HepG2 (cell line): ENCODE measurements around the gene SMIM1. TPM values are rescaled to one million over a fixed set of nuclear protein-coding genes. Genes with fewer than 3 reads are reported as not detected.

ENCODE experiments used
- ETV5 ChIP-seq: IDR thresholded peaks from 2 replicates; pipeline ENCODE4 v1.6.1; 2018; ENCODE audit warnings: missing biosample characterization, missing genetic modification reagents, inconsistent platforms, borderline replicate concordance
- HDAC6 ChIP-seq: fragments of 200-600 bp; sonication (generic); IDR thresholded peaks from 2 replicates; pipeline ENCODE4 v1.7.0; 2017; ENCODE audit warnings: mild to moderate bottlenecking, antibody characterized with exemption, low read length, low read depth
- MED1 ChIP-seq: sonication (generic); formaldehyde crosslinking; IDR thresholded peaks from 2 replicates; pipeline ENCODE4 v1.4.0; 2020; ENCODE audit warnings: missing genetic modification reagents
- MXD4 ChIP-seq: IDR thresholded peaks from 2 replicates; pipeline ENCODE4 v1.6.1; 2016; ENCODE audit warnings: mild to moderate bottlenecking, missing biosample characterization, missing genetic modification reagents
- PATZ1 ChIP-seq: sonication (generic); formaldehyde crosslinking; IDR thresholded peaks from 2 replicates; pipeline ENCODE4 v1.4.0; 2020; ENCODE audit warnings: missing genetic modification reagents
- SALL1 ChIP-seq: sonication (generic); formaldehyde crosslinking; IDR thresholded peaks from 2 replicates; pipeline ENCODE4 v1.8.0; 2022; ENCODE audit warnings: mild to moderate bottlenecking, missing genetic modification reagents
- ZNF143 ChIP-seq: sonication (generic); formaldehyde crosslinking; IDR thresholded peaks from 2 replicates; pipeline ENCODE4 v1.4.0; 2020; ENCODE audit warnings: missing genetic modification reagents
- ZNF264 ChIP-seq: sonication (generic); formaldehyde crosslinking; IDR thresholded peaks from 2 replicates; pipeline ENCODE4 v1.4.0; 2020; ENCODE audit warnings: missing genetic modification reagents
- ZNF3 ChIP-seq: IDR thresholded peaks from 2 replicates; pipeline ENCODE4 v1.7.0; 2017; ENCODE audit warnings: inconsistent platforms
- ZNF432 ChIP-seq: sonication (generic); formaldehyde crosslinking; IDR thresholded peaks from 2 replicates; pipeline ENCODE4 v1.5.0; 2020; ENCODE audit warnings: missing genetic modification reagents, mild to moderate bottlenecking, borderline replicate concordance
- ZNF724P ChIP-seq: sonication (generic); formaldehyde crosslinking; IDR thresholded peaks from 2 replicates; pipeline ENCODE4 v1.8.0; 2022; ENCODE audit warnings: missing genetic modification reagents, borderline replicate concordance
- polyA plus RNA-seq, 8 experiments: library from polyadenylated mRNA; depleted of rRNA in 3 of 8; stranded (reverse) in 7 of 8; unstranded in 1 of 8; fragments of >200 nt; fragmentation: Illumina TruSeq in 4 of 8; extraction: Trizol in 4 of 8; gene quantifications; 2 replicates each; pipeline versions ENCODE4 v1.2.1 to v1.2.3, GENCODE V29; 2011 to 2016; ENCODE audit warnings: low read depth in 4 of 8, missing spikeins in 1 of 8, mixed read lengths in 1 of 8; ENCODE audit not compliant: insufficient read depth in 1 of 8
- total RNA-seq, 5 experiments: library from RNA; depleted of rRNA; stranded (reverse); fragments of >200 nt; fragmentation: Illumina TruSeq; extraction: Trizol; gene quantifications; 2 replicates each; pipeline ENCODE4 v1.2.3, GENCODE V29; 2016; ENCODE audit warnings: low read depth in 1 of 5
- TF ChIP-seq, protein P1 (sequence below): sonication (generic); formaldehyde crosslinking; IDR thresholded peaks from 2 replicates; pipeline ENCODE4 v1.4.0; 2020; ENCODE audit warnings: mild to moderate bottlenecking, missing genetic modification reagents
- TF ChIP-seq, protein P2 (sequence below): sonication (generic); formaldehyde crosslinking; IDR thresholded peaks from 2 replicates; pipeline ENCODE4 v1.4.0; 2020; ENCODE audit warnings: missing genetic modification reagents, mild to moderate bottlenecking, borderline replicate concordance
- TF ChIP-seq, protein P3 (sequence below): sonication (generic); formaldehyde crosslinking; IDR thresholded peaks from 2 replicates; pipeline ENCODE4 v1.4.0; 2020; ENCODE audit warnings: missing genetic modification reagents
- TF ChIP-seq, protein P4 (sequence below): sonication (generic); formaldehyde crosslinking; IDR thresholded peaks from 2 replicates; pipeline ENCODE4 v1.8.1; 2023; ENCODE audit warnings: missing genetic modification reagents, inconsistent platforms, borderline replicate concordance

The SMIM1 gene
- total and polyA plus RNA-seq, 2 of the 13 experiments (the other 11 are each of a cell fraction or from before 2014, with no cell fraction given) = 12.4 to 56.3 TPM

DNA sequence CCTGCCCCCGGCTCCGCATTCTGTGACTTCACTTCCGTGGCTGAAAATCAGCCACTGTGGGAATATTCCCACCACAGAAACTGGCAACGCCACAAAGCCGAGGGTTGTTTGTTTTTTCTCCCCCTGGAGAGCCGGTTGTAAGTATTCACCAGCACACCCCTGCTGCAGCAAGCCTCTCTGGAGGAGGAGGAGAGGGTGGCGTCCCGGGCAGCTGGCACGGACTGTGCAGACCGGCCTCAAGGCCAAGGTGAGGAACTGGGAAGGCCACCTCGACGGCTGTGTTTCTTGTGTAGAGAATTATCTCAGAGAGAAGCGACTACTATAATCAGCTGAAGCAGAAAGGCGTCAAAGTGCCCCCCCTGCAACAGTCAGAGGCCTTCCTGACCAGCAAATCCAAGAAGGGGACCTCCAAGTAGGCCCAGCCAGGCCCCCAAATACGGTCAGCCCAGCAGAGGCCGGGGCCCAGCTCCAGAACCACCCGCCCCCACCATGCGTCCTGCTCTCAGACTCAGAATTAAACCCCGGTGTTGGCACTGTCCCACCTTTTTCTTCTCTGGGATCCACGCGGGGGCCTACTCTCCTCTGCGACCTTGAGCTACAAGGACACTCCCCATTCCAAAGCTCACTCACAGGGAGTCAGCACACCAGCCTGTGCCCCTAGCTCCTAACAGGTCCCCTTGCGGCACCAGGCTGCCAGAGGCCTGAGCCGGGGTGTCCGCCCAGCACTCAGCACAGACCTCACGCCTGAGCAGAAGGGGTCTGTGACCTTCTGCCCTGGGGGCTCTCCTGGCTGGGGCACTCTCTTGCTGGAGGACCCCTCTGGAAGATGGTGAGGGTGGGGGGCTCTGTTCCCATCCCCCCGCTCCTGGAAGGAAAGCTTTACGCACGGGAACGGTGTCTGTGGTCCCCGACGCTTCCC, 1.2 kb upstream of the SMIM1 start (continued):
- TF ChIP-seq, protein P1, sequence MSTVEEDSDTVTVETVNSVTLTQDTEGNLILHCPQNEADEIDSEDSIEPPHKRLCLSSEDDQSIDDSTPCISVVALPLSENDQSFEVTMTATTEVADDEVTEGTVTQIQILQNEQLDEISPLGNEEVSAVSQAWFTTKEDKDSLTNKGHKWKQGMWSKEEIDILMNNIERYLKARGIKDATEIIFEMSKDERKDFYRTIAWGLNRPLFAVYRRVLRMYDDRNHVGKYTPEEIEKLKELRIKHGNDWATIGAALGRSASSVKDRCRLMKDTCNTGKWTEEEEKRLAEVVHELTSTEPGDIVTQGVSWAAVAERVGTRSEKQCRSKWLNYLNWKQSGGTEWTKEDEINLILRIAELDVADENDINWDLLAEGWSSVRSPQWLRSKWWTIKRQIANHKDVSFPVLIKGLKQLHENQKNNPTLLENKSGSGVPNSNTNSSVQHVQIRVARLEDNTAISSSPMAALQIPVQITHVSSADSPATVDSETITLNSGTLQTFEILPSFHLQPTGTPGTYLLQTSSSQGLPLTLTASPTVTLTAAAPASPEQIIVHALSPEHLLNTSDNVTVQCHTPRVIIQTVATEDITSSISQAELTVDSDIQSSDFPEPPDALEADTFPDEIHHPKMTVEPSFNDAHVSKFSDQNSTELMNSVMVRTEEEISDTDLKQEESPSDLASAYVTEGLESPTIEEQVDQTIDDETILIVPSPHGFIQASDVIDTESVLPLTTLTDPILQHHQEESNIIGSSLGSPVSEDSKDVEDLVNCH (CRISPR knock-in tag) = no peak
- TF ChIP-seq HDAC6 = no peak
- TF ChIP-seq ZNF264 (CRISPR knock-in tag) = no peak
- TF ChIP-seq ZNF3 (CRISPR knock-in tag) = no peak
- TF ChIP-seq, protein P2, sequence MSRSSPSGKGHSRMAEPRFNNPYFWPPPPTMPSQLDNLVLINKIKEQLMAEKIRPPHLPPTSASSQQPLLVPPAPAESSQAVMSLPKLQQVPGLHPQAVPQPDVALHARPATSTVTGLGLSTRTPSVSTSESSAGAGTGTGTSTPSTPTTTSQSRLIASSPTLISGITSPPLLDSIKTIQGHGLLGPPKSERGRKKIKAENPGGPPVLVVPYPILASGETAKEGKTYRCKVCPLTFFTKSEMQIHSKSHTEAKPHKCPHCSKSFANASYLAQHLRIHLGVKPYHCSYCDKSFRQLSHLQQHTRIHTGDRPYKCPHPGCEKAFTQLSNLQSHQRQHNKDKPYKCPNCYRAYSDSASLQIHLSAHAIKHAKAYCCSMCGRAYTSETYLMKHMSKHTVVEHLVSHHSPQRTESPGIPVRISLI (CRISPR knock-in tag) = no peak; the same call in 1 of the 2 replicates
- TF ChIP-seq, protein P3, sequence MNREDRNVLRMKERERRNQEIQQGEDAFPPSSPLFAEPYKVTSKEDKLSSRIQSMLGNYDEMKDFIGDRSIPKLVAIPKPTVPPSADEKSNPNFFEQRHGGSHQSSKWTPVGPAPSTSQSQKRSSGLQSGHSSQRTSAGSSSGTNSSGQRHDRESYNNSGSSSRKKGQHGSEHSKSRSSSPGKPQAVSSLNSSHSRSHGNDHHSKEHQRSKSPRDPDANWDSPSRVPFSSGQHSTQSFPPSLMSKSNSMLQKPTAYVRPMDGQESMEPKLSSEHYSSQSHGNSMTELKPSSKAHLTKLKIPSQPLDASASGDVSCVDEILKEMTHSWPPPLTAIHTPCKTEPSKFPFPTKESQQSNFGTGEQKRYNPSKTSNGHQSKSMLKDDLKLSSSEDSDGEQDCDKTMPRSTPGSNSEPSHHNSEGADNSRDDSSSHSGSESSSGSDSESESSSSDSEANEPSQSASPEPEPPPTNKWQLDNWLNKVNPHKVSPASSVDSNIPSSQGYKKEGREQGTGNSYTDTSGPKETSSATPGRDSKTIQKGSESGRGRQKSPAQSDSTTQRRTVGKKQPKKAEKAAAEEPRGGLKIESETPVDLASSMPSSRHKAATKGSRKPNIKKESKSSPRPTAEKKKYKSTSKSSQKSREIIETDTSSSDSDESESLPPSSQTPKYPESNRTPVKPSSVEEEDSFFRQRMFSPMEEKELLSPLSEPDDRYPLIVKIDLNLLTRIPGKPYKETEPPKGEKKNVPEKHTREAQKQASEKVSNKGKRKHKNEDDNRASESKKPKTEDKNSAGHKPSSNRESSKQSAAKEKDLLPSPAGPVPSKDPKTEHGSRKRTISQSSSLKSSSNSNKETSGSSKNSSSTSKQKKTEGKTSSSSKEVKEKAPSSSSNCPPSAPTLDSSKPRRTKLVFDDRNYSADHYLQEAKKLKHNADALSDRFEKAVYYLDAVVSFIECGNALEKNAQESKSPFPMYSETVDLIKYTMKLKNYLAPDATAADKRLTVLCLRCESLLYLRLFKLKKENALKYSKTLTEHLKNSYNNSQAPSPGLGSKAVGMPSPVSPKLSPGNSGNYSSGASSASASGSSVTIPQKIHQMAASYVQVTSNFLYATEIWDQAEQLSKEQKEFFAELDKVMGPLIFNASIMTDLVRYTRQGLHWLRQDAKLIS (CRISPR knock-in tag) = no peak; the same call in 1 of the 2 replicates
- no peak for TF ChIP-seq ETV5
- TF ChIP-seq PATZ1 (CRISPR knock-in tag) = peak; percentile 93
- TF ChIP-seq SALL1 (CRISPR knock-in tag) = peak; percentile 63; the same call in 1 of the 2 replicates
- TF ChIP-seq, protein P4, sequence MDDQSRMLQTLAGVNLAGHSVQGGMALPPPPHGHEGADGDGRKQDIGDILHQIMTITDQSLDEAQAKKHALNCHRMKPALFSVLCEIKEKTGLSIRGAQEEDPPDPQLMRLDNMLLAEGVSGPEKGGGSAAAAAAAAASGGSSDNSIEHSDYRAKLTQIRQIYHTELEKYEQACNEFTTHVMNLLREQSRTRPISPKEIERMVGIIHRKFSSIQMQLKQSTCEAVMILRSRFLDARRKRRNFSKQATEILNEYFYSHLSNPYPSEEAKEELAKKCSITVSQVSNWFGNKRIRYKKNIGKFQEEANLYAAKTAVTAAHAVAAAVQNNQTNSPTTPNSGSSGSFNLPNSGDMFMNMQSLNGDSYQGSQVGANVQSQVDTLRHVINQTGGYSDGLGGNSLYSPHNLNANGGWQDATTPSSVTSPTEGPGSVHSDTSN = no peak
- TF ChIP-seq ZNF724P (CRISPR knock-in tag) = 0 out of 2 replicates have a peak, but pooled peaks have one; percentile 35
- no peak for TF ChIP-seq MXD4 (CRISPR knock-in tag)
- TF ChIP-seq ZNF143 (CRISPR knock-in tag) = peak; percentile 18; the same call in 1 of the 2 replicates
- TF ChIP-seq MED1 = peak; percentile 41; the same call in 1 of the 2 replicates
- no peak for TF ChIP-seq ZNF432 (CRISPR knock-in tag)
